WTC11 (cell line): Measurements from ENCODE around the gene RASAL2. TPM values are rescaled to one million over a fixed set of nuclear protein-coding genes. Genes with fewer than 3 reads are reported as not detected.

ENCODE experiments used
- ATAC-seq: fragments of 200-7000 bp; cut with Tn5 transposase; 2 replicates; pipeline ENCODE4 v1.10.0; 2021; ENCODE audit warnings: mild to moderate bottlenecking, moderate library complexity
- CTCF ChIA-PET: fragments of 300-600 bp; sonication (Branson Sonifier 250); formaldehyde crosslinking; loops from one replicate; lab custom pipeline; 2021; ENCODE audit warnings: antibody characterized with exemption; lab: Charles Lee
- POLR2A ChIA-PET: fragments of 350-600 bp; sonication (Branson Sonifier 250); formaldehyde crosslinking; loops from one replicate; lab custom pipeline; 2021; ENCODE audit warnings: antibody characterized with exemption; lab: Charles Lee
- DNase-seq: peaks from one replicate; pipeline ENCODE4 v3.0.0; 2021; ENCODE audit warnings: low spot score
- H3K27ac Mint-ChIP-seq: 2 replicates; pipeline ENCODE4 v1.8.0; 2021; ENCODE audit warnings: mixed read lengths
- H3K27me3 Mint-ChIP-seq: 2 replicates; pipeline ENCODE4 v1.8.0; 2021; ENCODE audit warnings: low read depth, mild to moderate bottlenecking, moderate library complexity, mixed read lengths
- H3K36me3 Mint-ChIP-seq: 2 replicates; pipeline ENCODE4 v1.8.0; 2021; ENCODE audit warnings: mixed read lengths
- H3K4me1 Mint-ChIP-seq: 2 replicates; pipeline ENCODE4 v1.8.0; 2022; ENCODE audit warnings: mixed read lengths
- H3K4me3 Mint-ChIP-seq: 2 replicates; pipeline ENCODE4 v1.8.0; 2021; ENCODE audit warnings: mild to moderate bottlenecking, moderate library complexity, mixed read lengths
- H3K9me3 Mint-ChIP-seq: 2 replicates; pipeline ENCODE4 v1.8.0; 2021; ENCODE audit warnings: mixed read lengths
- FOXK1 ChIP-seq: sonication (generic); formaldehyde crosslinking; IDR thresholded peaks from 2 replicates; pipeline ENCODE4 v1.8.0; 2022; ENCODE audit warnings: mild to moderate bottlenecking, moderate library complexity, missing genetic modification reagents
- FOXP1 ChIP-seq: sonication (generic); formaldehyde crosslinking; IDR thresholded peaks from 2 replicates; pipeline ENCODE4 v1.8.0; 2022; ENCODE audit warnings: missing genetic modification reagents, mild to moderate bottlenecking, moderate library complexity, borderline replicate concordance
- GABPB1 ChIP-seq: sonication (generic); formaldehyde crosslinking; IDR thresholded peaks from 2 replicates; pipeline ENCODE4 v1.8.1; 2023; ENCODE audit warnings: mild to moderate bottlenecking, missing genetic modification reagents
- GRHL2 ChIP-seq: fragments of 250-450 bp; sonication (Bioruptor Pico); IDR thresholded peaks from 2 replicates; pipeline ENCODE4 v1.8.0; 2022; ENCODE audit warnings: mild to moderate bottlenecking, moderate library complexity; ENCODE audit not compliant: insufficient replicate concordance, severe bottlenecking
- GTF2I ChIP-seq: fragments of 250-450 bp; sonication (Bioruptor Pico); conservative IDR thresholded peaks from 2 replicates; pipeline ENCODE4 v1.4.0; 2021; ENCODE audit warnings: mild to moderate bottlenecking
- MLX ChIP-seq: sonication (generic); formaldehyde crosslinking; IDR thresholded peaks from 2 replicates; pipeline ENCODE4 v1.8.1; 2023; ENCODE audit warnings: mild to moderate bottlenecking, missing genetic modification reagents, moderate library complexity
- MYBL2 ChIP-seq: sonication (generic); formaldehyde crosslinking; IDR thresholded peaks from 2 replicates; pipeline ENCODE4 v1.8.1; 2023; ENCODE audit warnings: mild to moderate bottlenecking, moderate library complexity, missing genetic modification reagents
- NFE2L1 ChIP-seq: sonication (generic); formaldehyde crosslinking; IDR thresholded peaks from 2 replicates; pipeline ENCODE4 v1.8.1; 2023; ENCODE audit warnings: missing genetic modification reagents
- NR2C2 ChIP-seq: sonication (generic); formaldehyde crosslinking; IDR thresholded peaks from 2 replicates; pipeline ENCODE4 v1.8.0; 2022; ENCODE audit warnings: mild to moderate bottlenecking, missing genetic modification reagents
- PRRX2 ChIP-seq: fragments of 250-450 bp; sonication (Bioruptor Pico); IDR thresholded peaks from 2 replicates; pipeline ENCODE4 v1.8.0; 2021; ENCODE audit warnings: mild to moderate bottlenecking
- ZBTB21 ChIP-seq: sonication (generic); formaldehyde crosslinking; IDR thresholded peaks from 2 replicates; pipeline ENCODE4 v1.8.1; 2023; ENCODE audit warnings: mild to moderate bottlenecking, missing genetic modification reagents, borderline replicate concordance
- ZBTB43 ChIP-seq: sonication (generic); formaldehyde crosslinking; IDR thresholded peaks from 2 replicates; pipeline ENCODE4 v1.8.1; 2023; ENCODE audit warnings: mild to moderate bottlenecking, missing genetic modification reagents
- ZNF219 ChIP-seq: sonication (generic); formaldehyde crosslinking; IDR thresholded peaks from 2 replicates; pipeline ENCODE4 v1.8.0; 2023; ENCODE audit warnings: missing genetic modification reagents, mild to moderate bottlenecking, borderline replicate concordance
- ZNF317 ChIP-seq: sonication (generic); formaldehyde crosslinking; IDR thresholded peaks from 2 replicates; pipeline ENCODE4 v1.8.1; 2023; ENCODE audit warnings: low read depth, mild to moderate bottlenecking, moderate library complexity, missing genetic modification reagents, borderline replicate concordance
- ZNF423 ChIP-seq: fragments of 250-450 bp; sonication (Bioruptor Pico); IDR thresholded peaks from 2 replicates; pipeline ENCODE4 v2.1.2; 2022; ENCODE audit warnings: mild to moderate bottlenecking, moderate library complexity
- total RNA-seq: library from RNA; stranded (reverse); gene quantifications from 3 replicates; pipeline ENCODE4 v1.2.3, GENCODE V29; 2021
- TF ChIP-seq, protein P1 (sequence below): sonication (generic); formaldehyde crosslinking; IDR thresholded peaks from 2 replicates; pipeline ENCODE4 v1.8.1; 2023; ENCODE audit warnings: mild to moderate bottlenecking, missing genetic modification reagents
- TF ChIP-seq, protein P2 (sequence below): sonication (generic); formaldehyde crosslinking; IDR thresholded peaks from 2 replicates; pipeline ENCODE4 v1.8.0; 2023; ENCODE audit warnings: missing genetic modification reagents, mild to moderate bottlenecking, borderline replicate concordance
- TF ChIP-seq, protein P3 (sequence below): sonication (generic); formaldehyde crosslinking; IDR thresholded peaks from 2 replicates; pipeline ENCODE4 v1.8.0; 2022; ENCODE audit warnings: missing genetic modification reagents
- TF ChIP-seq, protein P4 (sequence below): sonication (generic); formaldehyde crosslinking; IDR thresholded peaks from 2 replicates; pipeline ENCODE4 v1.8.1; 2022; ENCODE audit warnings: low read depth, missing genetic modification reagents, borderline replicate concordance

Gene RASAL2
- total RNA-seq, 1 experiment from 2014 or later: 29.5 TPM

GRCh38 chr1:178066908-178067614 lies 26.8 kb upstream of the RASAL2 start (continued):
- TF ChIP-seq NR2C2 (CRISPR knock-in tag) (no peak), ZNF317 (CRISPR knock-in tag) (no peak), ZNF423 (no peak), MLX (CRISPR knock-in tag) (no peak), ZBTB43 (CRISPR knock-in tag) (no peak), GRHL2 (CRISPR knock-in tag) (no peak), ZNF219 (CRISPR knock-in tag) (no peak), PRRX2 (CRISPR knock-in tag) (no peak)
- TF ChIP-seq, protein P1, sequence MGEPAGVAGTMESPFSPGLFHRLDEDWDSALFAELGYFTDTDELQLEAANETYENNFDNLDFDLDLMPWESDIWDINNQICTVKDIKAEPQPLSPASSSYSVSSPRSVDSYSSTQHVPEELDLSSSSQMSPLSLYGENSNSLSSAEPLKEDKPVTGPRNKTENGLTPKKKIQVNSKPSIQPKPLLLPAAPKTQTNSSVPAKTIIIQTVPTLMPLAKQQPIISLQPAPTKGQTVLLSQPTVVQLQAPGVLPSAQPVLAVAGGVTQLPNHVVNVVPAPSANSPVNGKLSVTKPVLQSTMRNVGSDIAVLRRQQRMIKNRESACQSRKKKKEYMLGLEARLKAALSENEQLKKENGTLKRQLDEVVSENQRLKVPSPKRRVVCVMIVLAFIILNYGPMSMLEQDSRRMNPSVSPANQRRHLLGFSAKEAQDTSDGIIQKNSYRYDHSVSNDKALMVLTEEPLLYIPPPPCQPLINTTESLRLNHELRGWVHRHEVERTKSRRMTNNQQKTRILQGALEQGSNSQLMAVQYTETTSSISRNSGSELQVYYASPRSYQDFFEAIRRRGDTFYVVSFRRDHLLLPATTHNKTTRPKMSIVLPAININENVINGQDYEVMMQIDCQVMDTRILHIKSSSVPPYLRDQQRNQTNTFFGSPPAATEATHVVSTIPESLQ (CRISPR knock-in tag): no peak
- TF ChIP-seq, protein P2, sequence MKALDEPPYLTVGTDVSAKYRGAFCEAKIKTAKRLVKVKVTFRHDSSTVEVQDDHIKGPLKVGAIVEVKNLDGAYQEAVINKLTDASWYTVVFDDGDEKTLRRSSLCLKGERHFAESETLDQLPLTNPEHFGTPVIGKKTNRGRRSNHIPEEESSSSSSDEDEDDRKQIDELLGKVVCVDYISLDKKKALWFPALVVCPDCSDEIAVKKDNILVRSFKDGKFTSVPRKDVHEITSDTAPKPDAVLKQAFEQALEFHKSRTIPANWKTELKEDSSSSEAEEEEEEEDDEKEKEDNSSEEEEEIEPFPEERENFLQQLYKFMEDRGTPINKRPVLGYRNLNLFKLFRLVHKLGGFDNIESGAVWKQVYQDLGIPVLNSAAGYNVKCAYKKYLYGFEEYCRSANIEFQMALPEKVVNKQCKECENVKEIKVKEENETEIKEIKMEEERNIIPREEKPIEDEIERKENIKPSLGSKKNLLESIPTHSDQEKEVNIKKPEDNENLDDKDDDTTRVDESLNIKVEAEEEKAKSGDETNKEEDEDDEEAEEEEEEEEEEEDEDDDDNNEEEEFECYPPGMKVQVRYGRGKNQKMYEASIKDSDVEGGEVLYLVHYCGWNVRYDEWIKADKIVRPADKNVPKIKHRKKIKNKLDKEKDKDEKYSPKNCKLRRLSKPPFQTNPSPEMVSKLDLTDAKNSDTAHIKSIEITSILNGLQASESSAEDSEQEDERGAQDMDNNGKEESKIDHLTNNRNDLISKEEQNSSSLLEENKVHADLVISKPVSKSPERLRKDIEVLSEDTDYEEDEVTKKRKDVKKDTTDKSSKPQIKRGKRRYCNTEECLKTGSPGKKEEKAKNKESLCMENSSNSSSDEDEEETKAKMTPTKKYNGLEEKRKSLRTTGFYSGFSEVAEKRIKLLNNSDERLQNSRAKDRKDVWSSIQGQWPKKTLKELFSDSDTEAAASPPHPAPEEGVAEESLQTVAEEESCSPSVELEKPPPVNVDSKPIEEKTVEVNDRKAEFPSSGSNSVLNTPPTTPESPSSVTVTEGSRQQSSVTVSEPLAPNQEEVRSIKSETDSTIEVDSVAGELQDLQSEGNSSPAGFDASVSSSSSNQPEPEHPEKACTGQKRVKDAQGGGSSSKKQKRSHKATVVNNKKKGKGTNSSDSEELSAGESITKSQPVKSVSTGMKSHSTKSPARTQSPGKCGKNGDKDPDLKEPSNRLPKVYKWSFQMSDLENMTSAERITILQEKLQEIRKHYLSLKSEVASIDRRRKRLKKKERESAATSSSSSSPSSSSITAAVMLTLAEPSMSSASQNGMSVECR (CRISPR knock-in tag): no peak

DNA sequence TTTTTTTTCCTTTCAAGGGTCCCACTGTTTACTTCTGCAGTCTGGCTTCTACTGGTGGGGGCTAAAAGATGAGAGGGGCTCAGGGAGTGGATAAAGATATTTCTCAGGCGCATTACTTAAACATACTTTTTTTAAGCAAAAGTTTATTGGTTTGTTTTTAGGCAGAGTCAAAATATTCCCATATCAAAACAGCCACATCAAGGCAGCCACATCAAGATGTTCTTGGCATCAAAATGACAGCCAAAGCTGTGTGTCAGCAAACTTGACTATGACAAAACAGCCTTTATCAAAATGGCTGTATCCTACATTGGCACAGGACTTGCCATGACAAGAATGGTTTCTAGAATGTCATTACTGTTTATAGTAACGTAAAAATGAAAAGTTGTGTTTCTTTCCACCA lies 22.1 kb upstream of the RASAL2 start:
- TF ChIP-seq, protein P3, sequence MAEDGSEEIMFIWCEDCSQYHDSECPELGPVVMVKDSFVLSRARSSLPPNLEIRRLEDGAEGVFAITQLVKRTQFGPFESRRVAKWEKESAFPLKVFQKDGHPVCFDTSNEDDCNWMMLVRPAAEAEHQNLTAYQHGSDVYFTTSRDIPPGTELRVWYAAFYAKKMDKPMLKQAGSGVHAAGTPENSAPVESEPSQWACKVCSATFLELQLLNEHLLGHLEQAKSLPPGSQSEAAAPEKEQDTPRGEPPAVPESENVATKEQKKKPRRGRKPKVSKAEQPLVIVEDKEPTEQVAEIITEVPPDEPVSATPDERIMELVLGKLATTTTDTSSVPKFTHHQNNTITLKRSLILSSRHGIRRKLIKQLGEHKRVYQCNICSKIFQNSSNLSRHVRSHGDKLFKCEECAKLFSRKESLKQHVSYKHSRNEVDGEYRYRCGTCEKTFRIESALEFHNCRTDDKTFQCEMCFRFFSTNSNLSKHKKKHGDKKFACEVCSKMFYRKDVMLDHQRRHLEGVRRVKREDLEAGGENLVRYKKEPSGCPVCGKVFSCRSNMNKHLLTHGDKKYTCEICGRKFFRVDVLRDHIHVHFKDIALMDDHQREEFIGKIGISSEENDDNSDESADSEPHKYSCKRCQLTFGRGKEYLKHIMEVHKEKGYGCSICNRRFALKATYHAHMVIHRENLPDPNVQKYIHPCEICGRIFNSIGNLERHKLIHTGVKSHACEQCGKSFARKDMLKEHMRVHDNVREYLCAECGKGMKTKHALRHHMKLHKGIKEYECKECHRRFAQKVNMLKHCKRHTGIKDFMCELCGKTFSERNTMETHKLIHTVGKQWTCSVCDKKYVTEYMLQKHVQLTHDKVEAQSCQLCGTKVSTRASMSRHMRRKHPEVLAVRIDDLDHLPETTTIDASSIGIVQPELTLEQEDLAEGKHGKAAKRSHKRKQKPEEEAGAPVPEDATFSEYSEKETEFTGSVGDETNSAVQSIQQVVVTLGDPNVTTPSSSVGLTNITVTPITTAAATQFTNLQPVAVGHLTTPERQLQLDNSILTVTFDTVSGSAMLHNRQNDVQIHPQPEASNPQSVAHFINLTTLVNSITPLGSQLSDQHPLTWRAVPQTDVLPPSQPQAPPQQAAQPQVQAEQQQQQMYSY (CRISPR knock-in tag): no peak
- no peak for TF ChIP-seq MYBL2 (CRISPR knock-in tag)
- no peak for TF ChIP-seq ZNF317 (CRISPR knock-in tag)
- no peak for TF ChIP-seq GABPB1 (CRISPR knock-in tag)
- TF ChIP-seq GTF2I (CRISPR knock-in tag): no peak
- TF ChIP-seq ZBTB21: no peak
- no peak for TF ChIP-seq NFE2L1
- TF ChIP-seq, protein P4, sequence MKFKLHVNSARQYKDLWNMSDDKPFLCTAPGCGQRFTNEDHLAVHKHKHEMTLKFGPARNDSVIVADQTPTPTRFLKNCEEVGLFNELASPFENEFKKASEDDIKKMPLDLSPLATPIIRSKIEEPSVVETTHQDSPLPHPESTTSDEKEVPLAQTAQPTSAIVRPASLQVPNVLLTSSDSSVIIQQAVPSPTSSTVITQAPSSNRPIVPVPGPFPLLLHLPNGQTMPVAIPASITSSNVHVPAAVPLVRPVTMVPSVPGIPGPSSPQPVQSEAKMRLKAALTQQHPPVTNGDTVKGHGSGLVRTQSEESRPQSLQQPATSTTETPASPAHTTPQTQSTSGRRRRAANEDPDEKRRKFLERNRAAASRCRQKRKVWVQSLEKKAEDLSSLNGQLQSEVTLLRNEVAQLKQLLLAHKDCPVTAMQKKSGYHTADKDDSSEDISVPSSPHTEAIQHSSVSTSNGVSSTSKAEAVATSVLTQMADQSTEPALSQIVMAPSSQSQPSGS (CRISPR knock-in tag): no peak
- no peak for TF ChIP-seq FOXK1
- TF ChIP-seq FOXP1 (CRISPR knock-in tag): no peak
- no peak overlapping the region for H3K27ac Mint-ChIP-seq
- DNase-seq (no peak), ATAC-seq (no peak)
- no peaks in the 10 kb centered on the region for H3K36me3 Mint-ChIP-seq
- no peak overlapping the region for H3K4me3 Mint-ChIP-seq
- ChIA-PET CTCF (interaction anchor here (1.3 to 1.7 kb wide), 2 partner anchors 35 to 40 kb away, joined by 3 to 5 read pairs; no protein-coding TSS in a partner anchor), POLR2A (no interaction called here)
- H3K27me3 Mint-ChIP-seq: no peaks in the 10 kb centered on the region
- no peaks in the 10 kb centered on the region for H3K9me3 Mint-ChIP-seq
- peaks cover 14% of the 10 kb centered on the region for H3K4me1 Mint-ChIP-seq
